Measurements from ENCODE around the gene PRKCH.

- TF ChIP-seq, protein P1, sequence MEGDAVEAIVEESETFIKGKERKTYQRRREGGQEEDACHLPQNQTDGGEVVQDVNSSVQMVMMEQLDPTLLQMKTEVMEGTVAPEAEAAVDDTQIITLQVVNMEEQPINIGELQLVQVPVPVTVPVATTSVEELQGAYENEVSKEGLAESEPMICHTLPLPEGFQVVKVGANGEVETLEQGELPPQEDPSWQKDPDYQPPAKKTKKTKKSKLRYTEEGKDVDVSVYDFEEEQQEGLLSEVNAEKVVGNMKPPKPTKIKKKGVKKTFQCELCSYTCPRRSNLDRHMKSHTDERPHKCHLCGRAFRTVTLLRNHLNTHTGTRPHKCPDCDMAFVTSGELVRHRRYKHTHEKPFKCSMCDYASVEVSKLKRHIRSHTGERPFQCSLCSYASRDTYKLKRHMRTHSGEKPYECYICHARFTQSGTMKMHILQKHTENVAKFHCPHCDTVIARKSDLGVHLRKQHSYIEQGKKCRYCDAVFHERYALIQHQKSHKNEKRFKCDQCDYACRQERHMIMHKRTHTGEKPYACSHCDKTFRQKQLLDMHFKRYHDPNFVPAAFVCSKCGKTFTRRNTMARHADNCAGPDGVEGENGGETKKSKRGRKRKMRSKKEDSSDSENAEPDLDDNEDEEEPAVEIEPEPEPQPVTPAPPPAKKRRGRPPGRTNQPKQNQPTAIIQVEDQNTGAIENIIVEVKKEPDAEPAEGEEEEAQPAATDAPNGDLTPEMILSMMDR (IDR thresholded peaks at IDR 0.05): no peak
- TF ChIP-seq POLR2A (IDR thresholded peaks at IDR 0.05): no peak
These were observed 24.8 kb downstream of the PRKCH start for GRCh38 chr14:61346221-61346620.
